PFSK-1 (cell line): ENCODE results near the gene EGR1.

Source experiments
- FOXP2 ChIP-seq: optimal IDR thresholded peaks from 2 replicates; pipeline ENCODE3; 2011; ENCODE audit warnings: borderline replicate concordance, control low read depth, inconsistent platforms; ENCODE audit not compliant: insufficient read depth; ENCODE audit errors: extremely low read length, extremely low read depth
- POLR2AphosphoS5 ChIP-seq: IDR thresholded peaks from 2 replicates; pipeline ENCODE4 v1.6.1; 2012; ENCODE audit warnings: low read depth, mild to moderate bottlenecking, control low read depth, low read length, moderate library complexity
- SIN3A ChIP-seq: IDR thresholded peaks from 2 replicates; pipeline ENCODE4 v1.6.1; 2012; ENCODE audit warnings: mild to moderate bottlenecking, low read length, moderate library complexity, borderline replicate concordance; ENCODE audit not compliant: insufficient read depth
- TAF1 ChIP-seq: IDR thresholded peaks from 2 replicates; pipeline ENCODE4 v1.6.1; 2012; ENCODE audit warnings: low read length, control low read depth, borderline replicate concordance; ENCODE audit not compliant: insufficient read depth
- TF ChIP-seq, protein P1 (sequence below), 2 experiments: IDR thresholded peaks; 2 replicates each; pipeline versions ENCODE4 v1.6.1 to v1.8.0; 2011 to 2012; ENCODE audit warnings: low read depth in 2 of 2, low read length in 2 of 2, control low read depth in 1 of 2, inconsistent platforms in 1 of 2, mild to moderate bottlenecking in 1 of 2, moderate library complexity in 1 of 2; ENCODE audit not compliant: insufficient read depth in 1 of 2

EGR1 gene

DNA sequence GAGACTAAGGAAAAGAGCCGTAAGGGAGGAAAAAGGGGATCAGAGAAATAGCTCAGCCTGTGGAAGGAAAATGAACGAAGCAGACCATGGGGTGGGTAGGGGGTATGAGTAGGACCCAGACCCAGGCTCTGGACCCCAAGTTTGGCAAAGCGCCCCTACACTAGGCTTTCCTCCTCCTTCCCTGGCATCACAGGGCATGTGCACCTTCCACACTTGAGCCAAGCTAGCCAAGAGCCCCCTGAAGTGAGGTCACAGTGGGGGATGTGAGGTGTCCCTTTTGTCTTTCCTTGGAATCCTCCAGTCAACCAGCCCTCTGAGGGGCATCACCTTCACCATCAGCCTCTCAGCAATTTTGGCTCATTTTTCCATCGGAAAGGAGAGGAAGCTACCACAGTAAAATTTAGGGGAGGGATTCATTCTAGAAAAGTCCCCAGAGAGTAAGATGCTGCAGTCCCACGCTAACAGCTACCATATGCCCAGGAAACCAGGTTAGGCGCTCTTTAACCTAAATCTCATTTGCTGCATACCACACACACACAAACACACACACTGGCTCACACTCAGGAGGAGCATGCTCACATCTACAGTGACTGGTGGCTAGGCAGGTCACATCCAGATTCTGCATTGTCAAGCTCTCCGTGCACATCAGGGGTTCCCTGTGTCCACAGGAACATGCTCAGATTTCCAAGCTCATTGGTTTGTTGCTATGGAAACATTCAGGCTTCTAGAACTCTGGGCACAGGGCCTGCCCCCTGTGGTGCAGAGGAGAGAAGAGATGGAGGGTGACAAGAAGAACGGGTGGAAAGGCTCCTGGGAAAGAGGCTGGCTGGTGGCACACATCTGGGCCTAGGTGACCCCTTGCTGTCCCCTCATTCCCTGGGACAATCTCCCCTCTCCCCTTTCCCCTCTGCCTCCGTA lies 16.5 kb upstream of the EGR1 start:
- TF ChIP-seq FOXP2 (no peak), TAF1 (no peak), SIN3A (no peak), POLR2AphosphoS5 (no peak)
- TF ChIP-seq, protein P1, sequence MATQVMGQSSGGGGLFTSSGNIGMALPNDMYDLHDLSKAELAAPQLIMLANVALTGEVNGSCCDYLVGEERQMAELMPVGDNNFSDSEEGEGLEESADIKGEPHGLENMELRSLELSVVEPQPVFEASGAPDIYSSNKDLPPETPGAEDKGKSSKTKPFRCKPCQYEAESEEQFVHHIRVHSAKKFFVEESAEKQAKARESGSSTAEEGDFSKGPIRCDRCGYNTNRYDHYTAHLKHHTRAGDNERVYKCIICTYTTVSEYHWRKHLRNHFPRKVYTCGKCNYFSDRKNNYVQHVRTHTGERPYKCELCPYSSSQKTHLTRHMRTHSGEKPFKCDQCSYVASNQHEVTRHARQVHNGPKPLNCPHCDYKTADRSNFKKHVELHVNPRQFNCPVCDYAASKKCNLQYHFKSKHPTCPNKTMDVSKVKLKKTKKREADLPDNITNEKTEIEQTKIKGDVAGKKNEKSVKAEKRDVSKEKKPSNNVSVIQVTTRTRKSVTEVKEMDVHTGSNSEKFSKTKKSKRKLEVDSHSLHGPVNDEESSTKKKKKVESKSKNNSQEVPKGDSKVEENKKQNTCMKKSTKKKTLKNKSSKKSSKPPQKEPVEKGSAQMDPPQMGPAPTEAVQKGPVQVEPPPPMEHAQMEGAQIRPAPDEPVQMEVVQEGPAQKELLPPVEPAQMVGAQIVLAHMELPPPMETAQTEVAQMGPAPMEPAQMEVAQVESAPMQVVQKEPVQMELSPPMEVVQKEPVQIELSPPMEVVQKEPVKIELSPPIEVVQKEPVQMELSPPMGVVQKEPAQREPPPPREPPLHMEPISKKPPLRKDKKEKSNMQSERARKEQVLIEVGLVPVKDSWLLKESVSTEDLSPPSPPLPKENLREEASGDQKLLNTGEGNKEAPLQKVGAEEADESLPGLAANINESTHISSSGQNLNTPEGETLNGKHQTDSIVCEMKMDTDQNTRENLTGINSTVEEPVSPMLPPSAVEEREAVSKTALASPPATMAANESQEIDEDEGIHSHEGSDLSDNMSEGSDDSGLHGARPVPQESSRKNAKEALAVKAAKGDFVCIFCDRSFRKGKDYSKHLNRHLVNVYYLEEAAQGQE (IDR thresholded peaks at IDR 0.05; ENCODE audit: insufficient read depth in 1 of 2, low read depth in 2 of 2, low read length in 2 of 2), result no peak

- TF ChIP-seq TAF1 (no peak), FOXP2 (peak; percentile 76), SIN3A (no peak), POLR2AphosphoS5 (no peak)
- TF ChIP-seq, protein P1 (IDR thresholded peaks at IDR 0.05; ENCODE audit: insufficient read depth in 1 of 2, low read depth in 2 of 2, low read length in 2 of 2), result 0 out of 4 replicates have a peak, but pooled peaks have one; percentile 13 to 50
Measured at GRCh38 chr5:138449501-138450239, 15.6 kb upstream of the EGR1 start.

DNA sequence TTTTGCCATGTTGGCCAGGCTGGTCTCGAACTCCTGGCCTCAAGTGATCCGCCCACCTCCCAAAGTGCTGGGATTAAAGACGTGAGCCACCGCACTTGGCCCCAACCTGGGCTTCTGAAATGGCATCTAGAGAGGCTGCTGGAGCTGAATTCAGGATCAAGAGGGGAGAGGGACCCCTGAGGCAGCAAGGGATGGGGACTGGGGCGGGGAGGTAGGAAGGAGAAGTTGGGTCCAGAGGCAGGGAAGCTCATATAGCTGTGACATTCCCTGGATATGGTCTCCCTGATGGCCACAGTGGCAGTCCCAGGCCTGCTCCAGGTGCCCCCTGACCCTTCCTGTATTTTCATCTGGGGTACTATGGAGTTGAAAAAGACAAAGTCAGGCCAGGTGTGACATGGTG lies 14.3 kb upstream of the EGR1 start:
- TF ChIP-seq POLR2AphosphoS5 (no peak), SIN3A (no peak), FOXP2 (no peak), TAF1 (no peak)
- TF ChIP-seq, protein P1 (IDR thresholded peaks at IDR 0.05; ENCODE audit: insufficient read depth in 1 of 2, low read depth in 2 of 2, low read length in 2 of 2), result no peak

DNA sequence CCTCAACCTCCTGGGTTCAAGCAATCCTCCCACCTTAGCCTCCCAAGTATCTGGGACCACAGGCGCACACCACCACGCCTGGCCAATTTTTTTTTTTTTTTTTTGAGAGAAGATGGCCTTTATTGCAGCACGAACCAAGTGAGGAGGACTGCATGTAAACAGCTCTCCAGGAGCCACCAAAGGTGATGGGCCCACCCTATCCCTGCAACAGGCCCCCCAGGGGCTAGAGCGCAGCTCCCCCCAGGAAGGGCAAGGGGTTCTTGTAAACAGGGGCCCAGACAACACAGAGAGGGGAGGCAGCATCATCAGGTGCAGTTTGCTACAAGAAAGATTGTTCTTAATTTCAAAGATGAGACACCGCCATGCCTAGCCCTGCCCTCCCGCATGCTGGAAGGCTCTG lies 12.6 kb upstream of the EGR1 start:
- TF ChIP-seq, protein P1 (IDR thresholded peaks at IDR 0.05; ENCODE audit: insufficient read depth in 1 of 2, low read depth in 2 of 2, low read length in 2 of 2), result no peak
- TF ChIP-seq SIN3A, result no peak
- no peak for TF ChIP-seq FOXP2
- TF ChIP-seq TAF1, result no peak
- no peak for TF ChIP-seq POLR2AphosphoS5
